Left lung (tissue), 10 donors: ENCODE results near the gene RFPL1. TPM values are rescaled to one million over a fixed set of nuclear protein-coding genes. Genes with fewer than 3 reads are reported as not detected.

ENCODE experiments used
- ATAC-seq: fragments of 200-7000 bp; cut with Tn5 transposase; one replicate; pipeline ENCODE4 v1.9.1; 2020; ENCODE audit warnings: moderate library complexity
- DNase-seq, 4 donors: peaks; one replicate each; pipeline ENCODE4 v3.0.0-alpha.2; 2013 to 2020
- H3K27ac ChIP-seq, 2 donors: fragments of 200-600 bp; sonication (generic) in 1 of 2; one replicate each; pipeline versions ENCODE4 v1.5.0 to v1.8.0; 2020 to 2021
- H3K27me3 ChIP-seq, 2 donors: fragments of 200-600 bp; sonication (generic) in 1 of 2; one replicate each; pipeline versions ENCODE4 v1.5.0 to v1.8.0; 2020 to 2021
- H3K36me3 ChIP-seq, 2 donors: fragments of 200-600 bp; sonication (generic) in 1 of 2; one replicate each; pipeline versions ENCODE4 v1.5.0 to v1.8.0; 2020 to 2021
- H3K4me1 ChIP-seq, 2 donors: fragments of 200-600 bp; one replicate each; pipeline ENCODE4 v1.8.0; 2021
- H3K4me3 ChIP-seq, 2 donors: fragments of 200-600 bp; sonication (generic) in 1 of 2; one replicate each; pipeline versions ENCODE4 v1.5.0 to v1.8.0; 2020 to 2021; ENCODE audit warnings: mild to moderate bottlenecking in 1 of 2
- H3K9me3 ChIP-seq, 2 donors: fragments of 200-600 bp; sonication (generic) in 1 of 2; one replicate each; pipeline versions ENCODE4 v1.5.0 to v1.8.0; 2020 to 2021
- intact Hi-C, 2 donors: fragments of 100-400 bp; cut with DNase I; formaldehyde crosslinking; loops; one replicate each; pipeline versions ENCODE4 v1.11.2 to v1.14.2; 2022
- polyA plus RNA-seq, 6 donors: library from polyadenylated mRNA; unstranded; fragments of 120-200 nt; gene quantifications; one replicate each; pipeline ENCODE4 v1.2.1, GENCODE V29; 2013; ENCODE audit not compliant: insufficient read length in 6 of 6
- total RNA-seq, 2 donors: library from RNA; stranded (reverse); fragmentation: NEBNext Ultra II Directional; extraction: Animal tissue kit (Norgen Biotek cat#: 25700); gene quantifications; one replicate each; pipeline ENCODE4 v1.2.1, GENCODE V29; 2021
- TF ChIP-seq, protein P1 (sequence below), 2 donors: fragments of 200-600 bp; sonication (generic) in 1 of 2; IDR thresholded peaks; one replicate each; pipeline versions ENCODE4 v1.5.0 to v1.8.0; 2021; ENCODE audit warnings: antibody characterized with exemption in 2 of 2
- donor health status: DM: no; HTN: yes; CAD: no.
- donor health status: DM: no; HTN: no; CAD: no.

The RFPL1 gene
- total and polyA plus RNA-seq, 8 donors, result 0.20 to 0.99 (median 0.47) TPM; not detected in 3

- Histone ChIP-seq H3K4me1 (peaks cover 0 to 19% of the 10 kb centered on the region in 2 donors), H3K4me3 (peak overlapping the region in 1 of 2 donors; percentile 23), H3K9me3 (no peaks in the 10 kb centered on the region), H3K27ac (no peak overlapping the region), H3K36me3 (no peaks in the 10 kb centered on the region), H3K27me3 (peaks cover 41 to 65% of the 10 kb centered on the region in 2 donors)
- ATAC-seq, result peak; percentile 37
- intact Hi-C loops, result no loop called here
- DNase-seq, result no peak
- TF ChIP-seq, protein P1, sequence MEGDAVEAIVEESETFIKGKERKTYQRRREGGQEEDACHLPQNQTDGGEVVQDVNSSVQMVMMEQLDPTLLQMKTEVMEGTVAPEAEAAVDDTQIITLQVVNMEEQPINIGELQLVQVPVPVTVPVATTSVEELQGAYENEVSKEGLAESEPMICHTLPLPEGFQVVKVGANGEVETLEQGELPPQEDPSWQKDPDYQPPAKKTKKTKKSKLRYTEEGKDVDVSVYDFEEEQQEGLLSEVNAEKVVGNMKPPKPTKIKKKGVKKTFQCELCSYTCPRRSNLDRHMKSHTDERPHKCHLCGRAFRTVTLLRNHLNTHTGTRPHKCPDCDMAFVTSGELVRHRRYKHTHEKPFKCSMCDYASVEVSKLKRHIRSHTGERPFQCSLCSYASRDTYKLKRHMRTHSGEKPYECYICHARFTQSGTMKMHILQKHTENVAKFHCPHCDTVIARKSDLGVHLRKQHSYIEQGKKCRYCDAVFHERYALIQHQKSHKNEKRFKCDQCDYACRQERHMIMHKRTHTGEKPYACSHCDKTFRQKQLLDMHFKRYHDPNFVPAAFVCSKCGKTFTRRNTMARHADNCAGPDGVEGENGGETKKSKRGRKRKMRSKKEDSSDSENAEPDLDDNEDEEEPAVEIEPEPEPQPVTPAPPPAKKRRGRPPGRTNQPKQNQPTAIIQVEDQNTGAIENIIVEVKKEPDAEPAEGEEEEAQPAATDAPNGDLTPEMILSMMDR (IDR thresholded peaks at IDR 0.05), result no peak
These were observed 43.0 kb downstream of the RFPL1 start for GRCh38 chr22:29481265-29482000.

GRCh38 chr22:29482253-29482652, 43.9 kb downstream of the RFPL1 start:
- Histone ChIP-seq H3K4me1 (peaks cover 0 to 19% of the 10 kb centered on the region in 2 donors), H3K4me3 (no peak overlapping the region), H3K36me3 (no peaks in the 10 kb centered on the region), H3K9me3 (no peaks in the 10 kb centered on the region), H3K27ac (no peak overlapping the region), H3K27me3 (peaks cover 41 to 62% of the 10 kb centered on the region in 2 donors)
- no peak for DNase-seq
- intact Hi-C loops, result no loop called here
- TF ChIP-seq, protein P1 (IDR thresholded peaks at IDR 0.05), result no peak
- no peak for ATAC-seq

DNA sequence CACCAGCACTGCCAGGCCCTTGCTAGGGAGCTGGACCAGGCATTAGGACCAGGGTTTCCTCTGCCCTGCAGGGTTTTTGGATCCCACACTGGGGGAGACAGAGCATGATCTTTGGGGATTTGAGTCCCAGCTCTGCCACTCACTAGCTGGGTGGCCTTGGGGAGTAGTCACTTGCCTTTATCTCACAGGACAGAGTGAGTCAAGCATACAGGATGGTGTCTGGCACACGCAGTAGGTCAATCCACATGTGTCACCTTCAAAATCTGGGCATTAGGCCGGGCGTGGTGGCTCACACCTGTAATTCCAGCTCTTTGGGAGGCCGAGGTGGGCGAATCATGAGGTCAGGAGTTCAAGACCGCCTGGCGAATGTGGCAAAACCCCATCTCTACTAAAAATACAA, 44.3 kb downstream of the RFPL1 start:
- ATAC-seq (no peak), DNase-seq (no peak)
- H3K27ac ChIP-seq, result no peak overlapping the region
- H3K9me3 ChIP-seq, result no peaks in the 10 kb centered on the region
- H3K27me3 ChIP-seq, result peaks cover 41 to 57% of the 10 kb centered on the region in 2 donors
- intact Hi-C loops, result no loop called here
- no peak overlapping the region for H3K4me3 ChIP-seq
- peaks cover 0 to 19% of the 10 kb centered on the region in 2 donors for H3K4me1 ChIP-seq
- TF ChIP-seq, protein P1 (IDR thresholded peaks at IDR 0.05), result no peak
- no peaks in the 10 kb centered on the region for H3K36me3 ChIP-seq

- H3K36me3 ChIP-seq, result no peaks in the 10 kb centered on the region
- TF ChIP-seq, protein P1 (IDR thresholded peaks at IDR 0.05), result no peak
- H3K27me3 ChIP-seq, result peaks cover 41 to 52% of the 10 kb centered on the region in 2 donors
- ATAC-seq (no peak), DNase-seq (no peak)
- H3K4me1 ChIP-seq, result peaks cover 0 to 19% of the 10 kb centered on the region in 2 donors
- intact Hi-C loops, result no loop called here
- H3K4me3 ChIP-seq, result no peak overlapping the region
- no peak overlapping the region for H3K27ac ChIP-seq
- no peaks in the 10 kb centered on the region for H3K9me3 ChIP-seq
These were observed 44.9 kb downstream of the RFPL1 start for GRCh38 chr22:29483254-29483653.

GRCh38 chr22:29484642-29485041, 46.3 kb downstream of the RFPL1 start:
- Histone ChIP-seq H3K27me3 (peaks cover 27 to 38% of the 10 kb centered on the region in 2 donors), H3K9me3 (no peaks in the 10 kb centered on the region), H3K4me1 (peaks cover 0 to 19% of the 10 kb centered on the region in 2 donors), H3K27ac (no peak overlapping the region), H3K4me3 (no peak overlapping the region), H3K36me3 (no peaks in the 10 kb centered on the region)
- intact Hi-C loops, result no loop called here
- DNase-seq, result no peak
- no peak for ATAC-seq
- TF ChIP-seq, protein P1 (IDR thresholded peaks at IDR 0.05), result no peak
